Measurements from ENCODE around the gene ZNF45. TPM values are rescaled to one million over a fixed set of nuclear protein-coding genes. Genes with fewer than 3 reads are reported as not detected.
"Not testable (repeated sequence)": the region's sequence is repeated elsewhere in the genome, so short reads cannot be mapped to it uniquely, and the experiment has no call there.

ZNF45 gene
- polyA plus RNA-seq (ENCODE audit: insufficient read length): 15.3 TPM

DNA sequence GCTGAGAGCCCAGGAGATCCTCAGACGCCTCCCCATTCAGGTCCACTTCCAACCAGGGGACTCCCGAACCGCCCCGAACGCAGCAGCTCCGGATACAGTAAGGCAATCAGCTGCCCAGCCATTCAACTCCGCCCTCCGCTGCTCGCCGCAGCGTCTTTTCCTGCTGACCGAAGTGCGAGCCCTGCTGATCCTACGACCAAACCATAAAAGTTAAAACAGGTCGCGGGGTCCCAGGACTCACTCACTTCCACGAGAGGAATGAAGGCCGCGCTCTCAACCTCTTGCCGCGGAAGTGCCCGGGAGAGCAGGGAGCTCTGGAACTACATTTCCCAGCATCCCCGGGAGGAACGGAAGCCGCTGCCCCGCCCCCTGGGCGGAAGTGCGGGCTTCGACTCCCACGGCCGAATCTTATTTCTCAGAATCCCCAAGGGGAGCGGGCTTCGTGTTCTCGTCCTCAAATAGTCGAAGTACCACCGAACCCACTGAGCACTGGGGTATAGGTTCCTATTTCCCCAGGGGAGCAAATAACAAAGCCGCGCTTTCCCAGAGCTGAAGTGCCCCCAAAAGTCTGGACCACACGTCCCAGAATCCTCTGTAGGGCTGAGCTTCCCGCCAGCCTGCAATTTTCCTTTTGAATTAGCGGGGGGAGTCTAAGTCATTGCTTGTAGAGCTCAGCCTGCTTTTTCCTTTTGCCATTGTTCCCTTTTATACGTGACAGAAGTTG, at the start of gene ZNF45:
Gene ZNF45, minus strand, starts transcription at position 298 of the 724 bp plus-strand sequence. CDS start 13,097 bp downstream, outside the sequence.
- peak; percentile 94 for DNase-seq

DNA sequence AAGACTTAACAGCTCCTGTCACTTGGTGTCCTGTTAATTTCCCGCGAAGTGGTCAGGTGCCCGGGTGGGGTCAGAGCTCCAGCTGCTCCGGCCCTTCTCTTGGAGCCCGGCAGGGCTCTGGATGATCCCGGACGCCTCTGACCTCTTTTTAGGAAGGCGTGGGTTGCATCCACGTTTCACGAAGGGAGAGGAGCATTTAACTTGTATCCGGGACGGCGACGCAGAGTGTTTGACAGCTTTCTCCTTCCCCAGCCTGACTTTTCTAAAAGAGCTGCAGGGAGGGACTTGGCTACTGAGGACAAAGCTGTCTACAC, 49.6 kb upstream of the ZNF45 start:
- no peak for DNase-seq

GRCh38 chr19:43983912-43984686, 49.0 kb upstream of the ZNF45 start, which contains the start of gene ZNF155:
TSS of gene ZNF155 (plus strand) at chr19:43984188. CDS start at chr19:43988544, 4,356 bp downstream.
- peak; percentile 94 for DNase-seq

GRCh38 chr19:43983544-43983911, 48.4 kb upstream of the ZNF45 start:
- DNase-seq: no peak

GRCh38 chr19:43976732-43977131, 41.6 kb upstream of the ZNF45 start:
- no peak for DNase-seq

DNA sequence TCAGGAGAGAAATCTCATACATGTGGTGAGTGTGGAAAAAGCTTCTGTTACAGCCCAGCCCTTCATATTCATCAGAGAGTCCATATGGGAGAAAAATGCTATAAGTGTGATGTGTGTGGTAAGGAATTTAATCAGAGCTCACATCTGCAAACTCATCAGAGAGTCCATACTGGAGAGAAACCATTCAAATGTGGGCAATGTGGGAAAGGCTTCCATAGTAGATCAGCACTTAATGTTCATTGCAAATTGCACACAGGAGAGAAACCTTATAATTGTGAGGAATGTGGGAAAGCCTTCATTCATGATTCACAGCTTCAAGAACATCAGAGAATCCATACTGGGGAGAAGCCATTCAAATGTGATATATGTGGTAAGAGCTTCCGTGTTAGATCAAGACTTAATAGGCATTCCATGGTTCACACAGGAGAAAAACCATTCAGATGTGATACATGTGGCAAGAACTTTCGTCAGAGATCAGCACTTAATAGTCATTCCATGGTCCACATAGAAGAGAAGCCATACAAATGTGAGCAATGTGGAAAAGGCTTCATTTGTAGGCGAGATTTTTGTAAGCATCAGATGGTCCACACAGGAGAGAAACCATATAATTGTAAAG, 31.1 kb upstream of the ZNF45 start:
- DNase-seq: no peak

DNA sequence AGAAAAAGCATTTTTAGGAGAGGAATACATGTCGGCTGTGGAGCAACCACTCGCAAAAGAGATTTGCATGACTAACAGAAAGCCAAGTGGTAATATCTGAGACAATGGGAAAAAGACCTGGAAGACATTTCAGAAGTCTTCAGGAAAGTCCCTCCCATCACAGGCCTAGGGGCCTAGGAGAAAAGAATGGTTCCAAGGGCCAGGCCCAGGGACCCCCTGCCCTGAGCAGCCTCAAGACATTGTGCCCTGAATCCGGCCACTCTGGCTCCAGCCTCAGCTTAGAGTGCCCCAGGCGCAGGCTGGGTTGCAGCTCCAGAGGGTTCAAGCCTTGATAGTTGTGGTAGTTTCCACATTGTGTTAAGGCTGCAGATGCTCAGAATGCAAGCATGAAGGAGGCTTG, 25.3 kb upstream of the ZNF45 start:
- no peak for DNase-seq

GRCh38 chr19:43957891-43958290, 22.8 kb upstream of the ZNF45 start:
- DNase-seq: no peak

GRCh38 chr19:43956827-43957226, 21.7 kb upstream of the ZNF45 start:
- no peak for DNase-seq

- peak; percentile 92 for DNase-seq
These were observed 16.0 kb upstream of the ZNF45 start, which contains the start of gene ZNF221 for GRCh38 chr19:43950834-43951645. TSS of gene ZNF221 (plus strand) at chr19:43951228. CDS start at chr19:43962727, 11,499 bp downstream.

DNA sequence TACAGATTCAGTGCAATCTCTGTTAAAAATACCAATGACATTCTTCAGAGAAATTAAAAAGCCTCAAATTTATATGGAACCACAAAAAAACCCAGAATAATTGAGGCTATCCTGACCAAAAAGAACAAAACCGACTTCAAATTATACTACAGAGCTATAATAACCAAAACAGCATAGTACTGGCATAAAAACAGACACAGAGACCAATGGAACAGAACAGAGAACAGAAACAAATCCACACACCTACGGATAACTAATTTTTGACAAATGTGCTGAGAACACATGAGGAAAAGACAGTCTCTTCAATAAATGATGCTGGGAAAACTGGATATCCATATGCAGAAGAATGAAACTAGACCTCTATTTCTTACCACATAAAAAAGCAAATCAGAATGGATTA, 14.7 kb upstream of the ZNF45 start:
- not testable (repeated sequence) for DNase-seq

DNA sequence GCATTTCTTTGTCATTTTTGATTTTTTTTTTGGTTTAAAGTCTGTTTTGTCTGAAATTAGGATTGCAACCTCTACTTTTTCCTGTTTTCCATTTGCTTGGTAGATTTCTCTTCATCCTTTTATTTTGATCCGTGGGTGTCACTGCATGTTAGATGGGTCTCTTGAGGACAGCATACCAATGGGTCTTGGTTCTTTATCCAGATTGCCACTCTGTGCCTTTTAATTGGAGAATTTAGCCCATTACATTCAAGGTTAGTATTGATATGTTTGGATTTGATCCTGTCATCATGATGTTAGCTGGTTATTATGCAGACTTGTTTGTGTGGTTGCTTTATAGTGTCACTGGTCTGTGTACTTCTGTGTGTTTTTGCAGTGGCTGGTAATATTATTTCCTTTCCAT, 12.3 kb upstream of the ZNF45 start:
- not testable (repeated sequence) for DNase-seq

GRCh38 chr19:43941209-43941608, 6.1 kb upstream of the ZNF45 start:
- no peak for DNase-seq

- DNase-seq: no peak
These were observed 5.6 kb upstream of the ZNF45 start for GRCh38 chr19:43940719-43941118.

GRCh38 chr19:43939557-43940260, 4.6 kb upstream of the ZNF45 start:
- no peak for DNase-seq

- no peak for DNase-seq
These were observed 1.1 kb upstream of the ZNF45 start for GRCh38 chr19:43936188-43936587.

- DNase-seq: peak; percentile 4
These were observed 762 bp downstream of the ZNF45 start for GRCh38 chr19:43934055-43934984.

- DNase-seq: no peak
These were observed 6.3 kb downstream of the ZNF45 start for GRCh38 chr19:43928820-43929219.

DNA sequence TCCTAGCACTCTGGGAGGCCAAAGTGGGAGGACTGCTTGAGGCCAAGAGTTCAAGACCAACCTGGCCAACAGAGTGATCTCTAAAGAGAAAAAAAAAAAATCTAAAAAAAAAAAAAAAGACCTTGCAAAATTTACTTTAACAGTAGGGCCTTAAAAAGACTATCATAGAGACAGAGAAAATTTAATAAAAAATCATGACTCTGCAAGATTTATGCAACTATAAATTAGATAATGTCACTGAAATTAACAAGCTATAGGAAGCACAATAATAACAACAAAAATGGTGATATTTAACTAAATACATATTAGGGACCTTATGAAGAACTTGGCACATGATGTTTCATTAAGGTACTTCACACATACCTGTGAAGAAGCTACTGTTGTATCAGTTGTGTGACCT, 11.2 kb downstream of the ZNF45 start:
- DNase-seq: no peak

GRCh38 chr19:43914051-43914450, 21.0 kb downstream of the ZNF45 start:
- DNase-seq: no peak

- no peak for DNase-seq
These were observed 21.7 kb downstream of the ZNF45 start for GRCh38 chr19:43913383-43913782.

Data from hindlimb muscle (tissue), 1 donor.